COLO668 (cell line): ENCODE data around the gene DNAJC11.
"Not testable (repeated sequence)": the region's sequence is repeated elsewhere in the genome, so short reads cannot be mapped to it uniquely, and the experiment has no call there.

ENCODE experiments used
- DNase-seq: peaks from one replicate; lab custom pipeline; 2025; ENCODE audit not compliant: unreplicated experiment; lab: John Stamatoyannopoulos, UW

DNAJC11 gene

GRCh38 chr1:6701437-6702153 lies at the start of gene DNAJC11:
TSS of gene DNAJC11 (minus strand) at chr1:6701816. CDS start at chr1:6701800, 16 bp downstream.
- peak; percentile 98 for DNase-seq

DNA sequence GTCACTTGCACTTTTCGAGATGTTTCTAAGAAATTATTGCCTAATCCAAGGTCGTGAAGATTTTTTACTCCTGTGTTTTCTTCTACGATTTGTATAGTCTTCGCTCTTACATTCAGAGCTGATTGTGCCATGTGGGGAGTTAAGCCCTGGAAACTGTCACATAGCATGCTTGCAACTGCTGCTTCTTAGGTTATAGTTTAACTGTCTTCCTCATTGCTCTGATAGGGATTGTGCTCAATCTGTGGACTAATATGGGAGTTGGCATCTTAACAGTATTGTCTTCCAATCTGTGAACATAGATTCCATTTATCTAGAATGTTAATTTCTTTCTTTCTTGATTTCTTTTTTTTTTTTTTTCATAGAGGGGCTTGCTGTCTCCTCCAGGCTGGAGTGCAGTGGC lies 48.9 kb upstream of the DNAJC11 start:
- DNase-seq, result no peak

- DNase-seq, result no peak
Observed at GRCh38 chr1:6747674-6748073, 46.1 kb upstream of the DNAJC11 start.

DNA sequence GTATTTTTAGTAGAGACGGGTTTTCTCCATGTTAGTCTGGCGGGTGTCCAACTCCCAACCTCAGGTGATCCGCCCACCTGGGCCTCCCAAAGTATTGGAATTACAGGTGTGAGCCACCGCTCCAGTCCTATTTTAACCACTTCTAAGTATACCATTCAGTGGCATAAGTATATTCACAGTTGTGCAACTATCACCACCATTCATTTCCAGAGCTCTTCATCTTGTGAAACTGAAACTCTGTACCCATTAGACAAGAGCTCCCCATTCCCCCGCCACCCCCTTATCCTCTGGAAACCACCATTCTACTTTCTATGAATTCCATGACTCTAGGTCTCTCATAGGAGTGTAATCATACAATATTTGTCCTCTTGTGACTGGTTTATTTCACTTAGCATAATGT lies 43.5 kb upstream of the DNAJC11 start:
- DNase-seq, result no peak

DNA sequence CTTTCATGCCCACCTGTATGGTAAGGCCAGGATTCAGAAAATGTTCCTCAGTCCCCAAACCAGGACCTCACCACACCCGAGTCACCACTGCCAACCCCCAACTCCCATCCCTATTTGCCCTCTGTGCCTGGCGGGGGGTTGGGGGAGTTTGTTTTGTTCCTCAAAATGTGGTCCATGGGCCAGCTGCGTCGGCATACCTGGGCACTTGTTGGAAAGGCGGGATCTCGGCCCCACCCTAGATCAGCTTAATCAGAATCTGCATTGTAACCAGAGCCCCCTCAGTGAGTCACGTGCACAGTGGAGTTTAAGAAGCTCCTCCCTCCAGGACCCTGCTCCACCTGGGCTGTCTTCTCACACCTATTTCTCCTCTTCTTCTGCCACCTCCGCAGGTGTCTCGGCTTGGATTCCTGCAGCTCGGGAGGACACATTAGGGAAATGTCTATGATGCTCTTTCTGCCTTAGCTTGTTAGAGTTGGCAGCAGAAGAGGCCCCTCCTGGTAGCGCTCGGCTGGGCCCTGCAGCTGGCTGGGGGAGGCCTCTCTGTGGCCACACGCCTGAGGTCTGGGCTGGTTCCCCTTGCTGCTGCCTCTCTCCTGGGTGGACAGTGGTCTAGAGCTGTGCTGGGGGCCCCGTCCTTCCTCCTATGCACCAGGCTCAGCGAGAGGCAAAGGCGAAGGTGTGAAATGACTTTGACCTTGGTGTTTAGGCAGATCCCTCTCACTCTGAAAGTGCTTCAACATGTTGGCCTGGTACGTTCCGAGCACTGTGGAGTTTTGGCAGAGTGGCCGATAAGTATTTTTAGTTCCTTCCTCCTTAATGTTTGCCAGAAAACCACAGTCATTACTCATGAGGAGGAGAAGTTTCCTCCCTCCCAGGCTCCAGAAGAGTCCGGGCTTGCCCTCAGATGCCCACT lies 41.8 kb upstream of the DNAJC11 start:
- DNase-seq, result peak; percentile 43

GRCh38 chr1:6742676-6743188 lies 41.1 kb upstream of the DNAJC11 start:
- peak; percentile 33 for DNase-seq

GRCh38 chr1:6738987-6739676 lies 37.5 kb upstream of the DNAJC11 start:
- no peak for DNase-seq

- no peak for DNase-seq
Observed at GRCh38 chr1:6732942-6733341, 31.3 kb upstream of the DNAJC11 start.

DNA sequence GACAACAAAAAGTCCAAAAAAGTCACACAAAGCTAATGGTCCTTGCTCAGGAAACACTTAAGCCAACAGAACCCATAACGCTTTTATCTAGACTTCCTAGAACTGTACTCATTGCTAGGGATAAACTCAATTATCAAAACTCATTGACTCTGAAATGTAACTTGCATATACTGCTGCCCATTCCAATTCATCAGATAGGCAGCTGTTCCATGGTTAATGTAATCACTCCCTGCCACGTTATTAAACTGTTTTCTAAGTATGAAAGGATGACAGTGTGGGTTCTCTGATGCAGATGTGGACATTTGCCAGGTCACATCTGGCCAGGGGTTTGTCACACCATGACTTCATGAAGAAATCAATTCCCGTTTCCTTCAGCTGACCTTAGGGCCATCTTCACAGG lies 30.3 kb upstream of the DNAJC11 start:
- DNase-seq, result no peak

GRCh38 chr1:6730880-6731279 lies 29.3 kb upstream of the DNAJC11 start:
- no peak for DNase-seq

- no peak for DNase-seq
Observed at GRCh38 chr1:6730473-6730872, 28.9 kb upstream of the DNAJC11 start.

GRCh38 chr1:6727535-6727934 lies 25.9 kb upstream of the DNAJC11 start:
- DNase-seq, result peak; percentile 77

- no peak for DNase-seq
Observed at GRCh38 chr1:6726253-6726652, 24.6 kb upstream of the DNAJC11 start.

DNA sequence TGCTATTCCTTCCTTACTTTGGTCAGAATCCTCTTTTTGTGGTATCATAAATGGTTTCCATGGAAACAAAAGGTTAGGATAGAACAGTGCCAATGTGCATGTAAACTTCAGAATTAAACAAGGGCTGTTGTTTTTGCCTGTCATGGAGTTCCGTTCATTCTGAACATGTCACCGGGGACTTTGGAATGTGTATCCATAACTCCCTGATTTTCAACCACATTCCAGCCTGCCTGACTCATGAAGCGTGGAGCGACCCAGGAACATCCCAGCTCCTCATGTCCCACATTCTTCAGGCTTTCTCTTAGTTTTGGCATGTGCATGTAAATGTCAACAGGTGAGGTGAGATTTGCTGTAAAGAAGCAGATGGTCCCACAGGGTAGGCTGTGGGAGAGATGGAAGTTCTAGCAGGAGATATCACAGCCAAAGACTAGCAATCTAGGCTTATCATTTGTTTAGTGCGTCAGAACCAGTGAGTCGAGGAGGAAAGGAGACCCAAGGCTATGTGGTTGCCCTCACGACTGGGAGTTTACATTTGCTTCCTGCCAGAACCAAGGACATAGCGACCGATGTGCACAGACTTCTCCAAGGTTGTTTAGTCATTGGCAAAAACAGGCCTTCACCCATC lies 23.0 kb upstream of the DNAJC11 start:
- DNase-seq, result no peak

GRCh38 chr1:6723621-6724428 lies 22.2 kb upstream of the DNAJC11 start:
- DNase-seq, result no peak

DNA sequence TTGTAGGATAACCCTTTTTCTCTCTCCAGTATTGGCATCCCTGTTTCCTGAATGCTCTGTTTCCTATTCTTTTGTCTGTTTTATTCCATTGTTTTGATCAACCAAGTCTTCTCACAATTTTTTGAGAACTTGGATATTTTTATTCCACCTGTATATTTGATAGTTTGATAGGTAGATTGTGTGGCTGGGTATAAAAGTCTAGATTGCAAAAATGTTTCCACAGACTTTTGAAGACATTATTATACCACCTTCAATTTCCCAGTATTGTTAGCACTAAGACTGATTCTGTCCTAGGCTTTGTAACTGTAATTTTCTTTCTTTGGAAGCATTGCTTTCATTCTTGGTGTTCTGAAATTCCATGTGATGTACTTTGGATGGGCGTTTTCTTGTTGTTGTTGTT lies 9.6 kb upstream of the DNAJC11 start:
- DNase-seq, result no peak

DNA sequence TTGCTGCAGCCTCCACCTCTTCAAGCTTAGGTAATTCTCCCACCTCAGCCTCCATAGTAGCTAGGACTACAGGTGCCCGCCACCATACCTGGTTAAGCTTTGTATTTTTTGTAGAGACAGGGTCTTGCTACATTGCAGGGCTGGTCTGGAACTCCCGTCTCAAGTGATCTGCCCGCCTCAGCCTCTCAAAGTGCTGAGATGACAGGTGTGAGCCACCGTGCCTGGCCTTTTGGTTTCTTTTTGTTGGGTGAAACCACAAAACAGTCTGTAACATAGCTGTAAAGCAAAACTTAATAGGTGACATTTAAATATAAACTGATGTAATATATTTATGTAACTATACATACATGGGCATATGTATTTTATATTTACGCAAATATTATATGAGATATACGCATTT lies 3.1 kb upstream of the DNAJC11 start:
- DNase-seq, result no peak

DNA sequence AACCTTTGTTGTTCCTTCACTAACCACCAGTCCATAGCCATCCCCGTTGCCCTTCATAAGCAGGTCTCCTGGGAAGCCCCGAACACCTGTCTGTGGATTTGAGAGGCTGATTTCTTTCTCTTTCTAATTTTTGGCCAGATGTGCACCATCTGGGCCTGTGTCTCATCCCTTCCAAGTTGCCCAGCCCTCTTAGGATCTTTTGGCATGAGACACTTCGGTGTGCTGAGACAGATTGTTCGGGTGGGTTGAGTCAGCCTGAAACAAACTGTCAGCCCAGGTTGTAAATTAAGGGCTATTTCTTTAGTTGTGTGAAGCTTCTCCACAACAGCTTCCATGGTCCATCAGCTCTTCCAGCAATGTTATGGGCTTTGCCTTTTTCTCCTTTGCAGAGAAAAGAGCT lies 1.4 kb upstream of the DNAJC11 start:
- DNase-seq, result no peak

GRCh38 chr1:6700853-6701436 lies 671 bp downstream of the DNAJC11 start:
- no peak for DNase-seq

DNA sequence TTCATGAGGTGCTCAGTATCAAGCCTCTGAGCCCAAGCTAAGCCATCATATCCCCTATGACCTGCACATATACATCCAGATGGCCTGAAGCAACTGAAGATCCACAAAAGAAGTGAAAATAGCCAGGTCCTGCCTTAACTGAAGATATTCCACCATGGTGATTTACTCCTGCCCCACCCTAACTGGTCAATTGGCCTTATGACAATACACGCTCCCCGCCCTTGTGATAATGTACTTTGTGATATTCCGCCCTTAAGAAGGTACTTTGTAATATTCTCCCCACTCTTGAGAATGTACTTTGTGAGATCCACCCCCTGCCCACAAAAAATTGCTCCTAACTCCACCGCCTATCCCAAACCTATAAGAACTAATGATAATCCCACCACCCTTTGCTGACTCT lies 1.7 kb downstream of the DNAJC11 start:
- DNase-seq, result not testable (repeated sequence)
